H9 (cell line): Measurements from ENCODE around the gene DICER1. TPM values are rescaled to one million over a fixed set of nuclear protein-coding genes. Genes with fewer than 3 reads are reported as not detected.
A peak's percentile ranks its signal among the peaks of the same experiment; 100 is the strongest.

ENCODE experiments used
- DNase-seq: peaks from one replicate; pipeline ENCODE4 v3.0.0-alpha.2; 2017
- H2AFZ ChIP-seq: one replicate; pipeline ENCODE4 v1.6.1; 2013; ENCODE audit warnings: mild to moderate bottlenecking, low read length, control low read depth, moderate library complexity
- H2AK5ac ChIP-seq: 2 replicates; pipeline ENCODE4 v1.6.1; 2013; ENCODE audit warnings: low read length, control low read depth, mixed read lengths; ENCODE audit not compliant: insufficient read length
- H2BK120ac ChIP-seq: one replicate; pipeline ENCODE4 v1.6.1; 2013; ENCODE audit warnings: low read depth, mild to moderate bottlenecking, low read length, control low read depth, inconsistent platforms; ENCODE audit not compliant: poor library complexity, severe bottlenecking
- H2BK12ac ChIP-seq: 2 replicates; pipeline ENCODE4 v1.6.1; 2013; ENCODE audit warnings: low read length, control low read depth, mixed read lengths, low read depth; ENCODE audit not compliant: insufficient read length
- H2BK15ac ChIP-seq: 2 replicates; pipeline ENCODE4 v1.6.1; 2013; ENCODE audit warnings: low read depth, low read length, control low read depth
- H2BK20ac ChIP-seq: one replicate; pipeline ENCODE4 v1.6.1; 2013; ENCODE audit warnings: low read depth, mild to moderate bottlenecking, low read length, control low read depth, inconsistent platforms; ENCODE audit not compliant: poor library complexity, severe bottlenecking
- H2BK5ac ChIP-seq: 2 replicates; pipeline ENCODE4 v1.6.1; 2013; ENCODE audit warnings: low read length, control low read depth, mixed read lengths; ENCODE audit not compliant: insufficient read length
- H3K14ac ChIP-seq: 2 replicates; pipeline ENCODE4 v1.6.1; 2013; ENCODE audit warnings: low read length, control low read depth; ENCODE audit not compliant: insufficient read depth
- H3K18ac ChIP-seq: 2 replicates; pipeline ENCODE4 v1.6.1; 2013; ENCODE audit warnings: low read depth, mild to moderate bottlenecking, mixed read lengths, low read length, control low read depth; ENCODE audit not compliant: insufficient read length
- H3K23ac ChIP-seq: 2 replicates; pipeline ENCODE4 v1.6.1; 2013; ENCODE audit warnings: low read length, control low read depth, mixed read lengths, low read depth; ENCODE audit not compliant: insufficient read length
- H3K23me2 ChIP-seq: 2 replicates; pipeline ENCODE4 v1.6.1; 2013; ENCODE audit warnings: low read depth, mild to moderate bottlenecking, mixed read lengths, low read length, control low read depth; ENCODE audit not compliant: insufficient read length, poor library complexity, severe bottlenecking
- H3K27ac ChIP-seq: 2 replicates; pipeline ENCODE4 v1.5.1; 2013; ENCODE audit warnings: low read length, control low read depth, mixed read lengths, low read depth; ENCODE audit not compliant: insufficient read length
- H3K27me3 ChIP-seq: 2 replicates; pipeline ENCODE4 v1.6.1; 2013; ENCODE audit warnings: low read length, control low read depth, inconsistent platforms; ENCODE audit not compliant: insufficient read depth
- H3K4ac ChIP-seq: 2 replicates; pipeline ENCODE4 v1.6.1; 2013; ENCODE audit warnings: low read depth, mild to moderate bottlenecking, control low read depth, inconsistent platforms, low read length, moderate library complexity
- H3K4me1 ChIP-seq: 2 replicates; pipeline ENCODE4 v1.6.1; 2013; ENCODE audit warnings: low read length, control low read depth, inconsistent platforms; ENCODE audit not compliant: insufficient read depth
- H3K4me2 ChIP-seq: 2 replicates; pipeline ENCODE4 v1.6.1; 2013; ENCODE audit warnings: low read length, control low read depth, mixed read lengths; ENCODE audit not compliant: insufficient read length, insufficient read depth
- H3K56ac ChIP-seq: 2 replicates; pipeline ENCODE4 v1.6.1; 2013; ENCODE audit warnings: low read depth, mild to moderate bottlenecking, mixed read lengths, low read length, control low read depth; ENCODE audit not compliant: insufficient read length
- H3K79me1 ChIP-seq: 2 replicates; pipeline ENCODE4 v1.6.1; 2013; ENCODE audit warnings: low read depth, mild to moderate bottlenecking, moderate library complexity, low read length, control low read depth, inconsistent platforms; ENCODE audit not compliant: insufficient read depth, poor library complexity, severe bottlenecking
- H3K79me2 ChIP-seq: 2 replicates; pipeline ENCODE4 v1.6.1; 2013; ENCODE audit warnings: low read length, control low read depth, inconsistent platforms; ENCODE audit not compliant: insufficient read depth
- H3K9ac ChIP-seq: 2 replicates; pipeline ENCODE4 v1.6.1; 2013; ENCODE audit warnings: low read length, control low read depth, mixed read lengths; ENCODE audit not compliant: insufficient read length; ENCODE audit errors: extremely low read depth
- H3K9me3 ChIP-seq: one replicate; pipeline ENCODE4 v1.6.1; 2013; ENCODE audit warnings: low read depth, low read length, inconsistent platforms; ENCODE audit not compliant: control insufficient read depth
- H3T11ph ChIP-seq: one replicate; pipeline ENCODE4 v1.6.1; 2013; ENCODE audit warnings: mild to moderate bottlenecking, low read length, control low read depth, inconsistent platforms
- H4K20me1 ChIP-seq: one replicate; pipeline ENCODE4 v1.6.1; 2013; ENCODE audit not compliant: control insufficient read depth, insufficient read length, insufficient read depth
- H4K5ac ChIP-seq: 2 replicates; pipeline ENCODE4 v1.6.1; 2013; ENCODE audit warnings: low read depth, mild to moderate bottlenecking, mixed read lengths, low read length, control low read depth; ENCODE audit not compliant: insufficient read length
- H4K8ac ChIP-seq: replicated peaks from 2 replicates; pipeline ENCODE4 v1.6.1; 2013; ENCODE audit warnings: low read length, control low read depth, mixed read lengths, low read depth; ENCODE audit not compliant: insufficient read length
- H4K91ac ChIP-seq: 2 replicates; pipeline ENCODE4 v1.6.1; 2013; ENCODE audit warnings: low read depth, mild to moderate bottlenecking, moderate library complexity, mixed read lengths, low read length, control low read depth; ENCODE audit not compliant: insufficient read length
- H3K27ac Mint-ChIP-seq, 3 experiments: 2 replicates in 2 of 3; 3 replicates in 1 of 3; pipeline ENCODE4 v1.8.0; 2020 to 2021; ENCODE audit warnings: mixed read lengths in 3 of 3, mild to moderate bottlenecking in 1 of 3, moderate library complexity in 1 of 3
- H3K27me3 Mint-ChIP-seq: 2 replicates; pipeline ENCODE4 v1.8.0; 2021; ENCODE audit warnings: low read depth, mild to moderate bottlenecking, moderate library complexity, mixed read lengths
- H3K36me3 Mint-ChIP-seq, 3 experiments: 2 replicates in 2 of 3; 3 replicates in 1 of 3; pipeline ENCODE4 v1.8.0; 2020 to 2021; ENCODE audit warnings: low read depth in 3 of 3, mixed read lengths in 3 of 3; ENCODE audit not compliant: insufficient read depth in 1 of 3
- H3K4me1 Mint-ChIP-seq, 2 experiments: 2 replicates each; pipeline ENCODE4 v1.8.0; 2020; ENCODE audit warnings: mixed read lengths in 2 of 2
- H3K4me3 Mint-ChIP-seq, 2 experiments: 2 replicates in 1 of 2; 3 replicates in 1 of 2; pipeline ENCODE4 v1.8.0; 2020 to 2021; ENCODE audit warnings: mild to moderate bottlenecking in 2 of 2, mixed read lengths in 2 of 2, moderate library complexity in 1 of 2
- H3K9me3 Mint-ChIP-seq, 2 experiments: 2 replicates in 1 of 2; 3 replicates in 1 of 2; pipeline ENCODE4 v1.8.0; 2020; ENCODE audit warnings: mild to moderate bottlenecking in 2 of 2, mixed read lengths in 2 of 2, moderate library complexity in 1 of 2
- CTCF ChIP-seq: fragments of 200-600 bp; sonication (generic); conservative IDR thresholded peaks from 3 replicates; pipeline ENCODE4 v1.8.0; 2021; ENCODE audit warnings: antibody characterized with exemption, mild to moderate bottlenecking
- WGBS: extraction: QIAGEN DNeasy Blood & Tissue Kit; methylation state at CpG from one replicate; pipeline ENCODE4 v1.1.7; 2013; ENCODE audit warnings: missing lambda C conversion rate, low lambda C conversion rate, mixed read lengths; ENCODE audit not compliant: insufficient read length; ENCODE audit errors: extremely low coverage; 5-methylcytosine and 5-hydroxymethylcytosine counted together
- total RNA-seq: library from RNA; stranded (reverse); gene quantifications from 2 replicates; pipeline ENCODE4 v1.2.1, GENCODE V29; 2021

The DICER1 gene
- total RNA-seq, 1 experiment from 2014 or later = 57.0 TPM

- Histone ChIP-seq H2AK5ac (no peak overlapping the region), H3K14ac (no peak overlapping the region), H2BK20ac (no peak overlapping the region), H3K18ac (no peak overlapping the region), H2BK120ac (no peak overlapping the region), H2AFZ (no peak overlapping the region), H3K9ac (no peak overlapping the region), H3T11ph (no peak overlapping the region), H4K8ac (no peak overlapping the region), H3K4me1 (peaks cover 10% of the 10 kb centered on the region; the same call in 1 of the 2 replicates), H3K79me2 (peaks cover 12% of the 10 kb centered on the region; the same call in 1 of the 2 replicates), H4K20me1 (no peaks in the 10 kb centered on the region), H2BK5ac (no peak overlapping the region), H3K23ac (no peak overlapping the region), H2BK12ac (no peak overlapping the region), H3K27ac (no peak overlapping the region), H3K4ac (no peak overlapping the region), H3K9me3 (no peaks in the 10 kb centered on the region), H2BK15ac (no peak overlapping the region), H3K27me3 (no peaks in the 10 kb centered on the region), H3K23me2 (no peaks in the 10 kb centered on the region), H4K91ac (no peak overlapping the region), H3K56ac (no peak overlapping the region), H4K5ac (no peak overlapping the region), H3K79me1 (no peaks in the 10 kb centered on the region), H3K4me2 (no peak overlapping the region)
- DNase-seq = no peak
- peak overlapping the region in 2 of 3 experiments; percentile 58 to 66; a peak in 2 of 7 replicates for H3K27ac Mint-ChIP-seq
- WGBS = no CpG with 5 or more reads among the region's 2 CpGs
- peaks cover 5 to 15% (median 14%) of the 10 kb centered on the region in 3 experiments for H3K36me3 Mint-ChIP-seq
- peaks cover 79 to 90% of the 10 kb centered on the region in 2 experiments for H3K4me1 Mint-ChIP-seq
- peak overlapping the region in 1 of 2 experiments; percentile 55; a peak in 2 of 5 replicates for H3K4me3 Mint-ChIP-seq
- TF ChIP-seq CTCF = no peak
- peaks cover 5 to 16% of the 10 kb centered on the region in 2 experiments; a peak in 4 of 5 replicates for H3K9me3 Mint-ChIP-seq
- H3K27me3 Mint-ChIP-seq = no peaks in the 10 kb centered on the region
Measured at GRCh38 chr14:95142208-95142607, 15.1 kb downstream of the DICER1 start.
